Parathyroid adenoma (tissue), 2 donors: ENCODE data around the gene LYVE1.
A peak's percentile ranks its signal among the peaks of the same experiment; 100 is the strongest.

Source experiments
- H2AFZ ChIP-seq: fragments of 300-600 bp; sonication (generic); one replicate; pipeline ENCODE4 v1.7.0; 2017; ENCODE audit warnings: antibody characterized with exemption, mild to moderate bottlenecking
- H3K27ac ChIP-seq: fragments of 300-600 bp; sonication (generic); one replicate; pipeline ENCODE4 v1.7.0; 2017
- H3K27me3 ChIP-seq: fragments of 300-600 bp; sonication (generic); one replicate; pipeline ENCODE4 v1.7.0; 2017; ENCODE audit warnings: low read length; ENCODE audit not compliant: control insufficient read depth, insufficient read depth
- H3K36me3 ChIP-seq: fragments of 300-600 bp; sonication (generic); one replicate; pipeline ENCODE4 v1.7.0; 2017; ENCODE audit warnings: low read length; ENCODE audit not compliant: control insufficient read depth, insufficient read depth
- H3K4me1 ChIP-seq: fragments of 300-600 bp; sonication (generic); one replicate; pipeline ENCODE4 v1.7.0; 2017; ENCODE audit warnings: control low read depth
- H3K4me2 ChIP-seq: fragments of 300-600 bp; sonication (generic); one replicate; pipeline ENCODE4 v1.7.0; 2017; ENCODE audit warnings: low read length
- H3K4me3 ChIP-seq: fragments of 300-600 bp; sonication (generic); one replicate; pipeline ENCODE4 v1.7.0; 2017; ENCODE audit warnings: low read depth, low read length
- H3K79me2 ChIP-seq: fragments of 300-600 bp; sonication (generic); one replicate; pipeline ENCODE4 v1.7.0; 2017; ENCODE audit warnings: control low read depth
- H3K9ac ChIP-seq: fragments of 300-600 bp; sonication (generic); one replicate; pipeline ENCODE4 v1.7.0; 2017; ENCODE audit warnings: mild to moderate bottlenecking
- H3K9me3 ChIP-seq: fragments of 300-600 bp; sonication (generic); one replicate; pipeline ENCODE4 v1.7.0; 2017; ENCODE audit warnings: low read length; ENCODE audit not compliant: control insufficient read depth
- TF ChIP-seq, protein P1 (sequence below): fragments of 300-600 bp; sonication (generic); IDR thresholded peaks from one replicate; pipeline ENCODE4 v1.7.0; 2017; ENCODE audit warnings: antibody characterized with exemption, mild to moderate bottlenecking
- donor health status: primary hyperparathyroidism.

Gene LYVE1

GRCh38 chr11:10541561-10541930 is 26.9 kb downstream of the LYVE1 start:
- Histone ChIP-seq H3K4me1 (no peaks in the 10 kb centered on the region), H3K27ac (peak overlapping the region; percentile 82), H3K4me3 (peak overlapping the region; percentile 69), H3K27me3 (no peaks in the 10 kb centered on the region), H2AFZ (peak overlapping the region; percentile 93), H3K9ac (no peak overlapping the region), H3K79me2 (no peaks in the 10 kb centered on the region), H3K36me3 (no peaks in the 10 kb centered on the region), H3K4me2 (peak overlapping the region; percentile 78), H3K9me3 (no peaks in the 10 kb centered on the region)
- TF ChIP-seq, protein P1, sequence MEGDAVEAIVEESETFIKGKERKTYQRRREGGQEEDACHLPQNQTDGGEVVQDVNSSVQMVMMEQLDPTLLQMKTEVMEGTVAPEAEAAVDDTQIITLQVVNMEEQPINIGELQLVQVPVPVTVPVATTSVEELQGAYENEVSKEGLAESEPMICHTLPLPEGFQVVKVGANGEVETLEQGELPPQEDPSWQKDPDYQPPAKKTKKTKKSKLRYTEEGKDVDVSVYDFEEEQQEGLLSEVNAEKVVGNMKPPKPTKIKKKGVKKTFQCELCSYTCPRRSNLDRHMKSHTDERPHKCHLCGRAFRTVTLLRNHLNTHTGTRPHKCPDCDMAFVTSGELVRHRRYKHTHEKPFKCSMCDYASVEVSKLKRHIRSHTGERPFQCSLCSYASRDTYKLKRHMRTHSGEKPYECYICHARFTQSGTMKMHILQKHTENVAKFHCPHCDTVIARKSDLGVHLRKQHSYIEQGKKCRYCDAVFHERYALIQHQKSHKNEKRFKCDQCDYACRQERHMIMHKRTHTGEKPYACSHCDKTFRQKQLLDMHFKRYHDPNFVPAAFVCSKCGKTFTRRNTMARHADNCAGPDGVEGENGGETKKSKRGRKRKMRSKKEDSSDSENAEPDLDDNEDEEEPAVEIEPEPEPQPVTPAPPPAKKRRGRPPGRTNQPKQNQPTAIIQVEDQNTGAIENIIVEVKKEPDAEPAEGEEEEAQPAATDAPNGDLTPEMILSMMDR: no peak

- H3K9me3 ChIP-seq: no peaks in the 10 kb centered on the region
- H3K4me2 ChIP-seq: peak within 1 kb of the TSS; percentile 78
- H3K27me3 ChIP-seq: no peaks in the 10 kb centered on the region
- TF ChIP-seq, protein P1: peak; percentile 79
- H2AFZ ChIP-seq: peak within 1 kb of the TSS; percentile 93
- no peaks in the 10 kb centered on the region for H3K4me1 ChIP-seq
- H3K79me2 ChIP-seq: no peaks in the 10 kb centered on the region
- H3K36me3 ChIP-seq: no peaks in the 10 kb centered on the region
- H3K27ac ChIP-seq: peak within 1 kb of the TSS; percentile 82
- H3K9ac ChIP-seq: peak within 1 kb of the TSS; percentile 72
- peak within 1 kb of the TSS; percentile 69 for H3K4me3 ChIP-seq
Measured at GRCh38 chr11:10540915-10541560, 27.4 kb downstream of the LYVE1 start, which contains the start of gene RNF141. Gene RNF141 (minus strand): TSS chr11:10541187. CDS start chr11:10534158, 7,029 bp downstream.

DNA sequence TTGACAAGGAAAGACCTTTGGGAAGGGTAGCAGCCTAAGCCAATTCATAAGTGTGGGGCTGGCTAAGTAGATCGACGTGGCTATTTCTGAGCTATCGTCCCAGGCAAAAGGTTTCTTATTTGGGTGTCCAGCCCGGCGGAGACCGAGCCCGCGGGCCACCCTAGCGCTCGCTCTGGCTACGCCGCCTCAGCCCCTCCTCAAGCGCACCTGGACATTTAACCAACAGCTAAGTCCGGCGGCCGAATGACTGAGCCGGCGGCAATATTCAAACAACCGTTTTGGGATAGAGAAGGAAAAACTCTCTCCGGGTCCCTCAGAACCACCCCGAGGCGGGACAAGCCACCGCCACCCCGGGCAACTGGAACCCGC is 27.9 kb downstream of the LYVE1 start:
- Histone ChIP-seq H3K79me2 (no peaks in the 10 kb centered on the region), H3K9me3 (no peaks in the 10 kb centered on the region), H3K27ac (peak overlapping the region; percentile 82), H3K4me3 (peak overlapping the region; percentile 69), H3K9ac (peak overlapping the region; percentile 72), H3K36me3 (no peaks in the 10 kb centered on the region), H2AFZ (peak overlapping the region; percentile 93), H3K4me2 (peak overlapping the region; percentile 78), H3K4me1 (no peaks in the 10 kb centered on the region), H3K27me3 (no peaks in the 10 kb centered on the region)
- TF ChIP-seq, protein P1: no peak

GRCh38 chr11:10539339-10539738 is 29.1 kb downstream of the LYVE1 start:
- H3K4me3 ChIP-seq: no peak overlapping the region
- no peak overlapping the region for H3K4me2 ChIP-seq
- no peak overlapping the region for H3K27ac ChIP-seq
- H3K27me3 ChIP-seq: no peaks in the 10 kb centered on the region
- H3K9ac ChIP-seq: no peak overlapping the region
- no peak overlapping the region for H2AFZ ChIP-seq
- H3K9me3 ChIP-seq: no peaks in the 10 kb centered on the region
- no peaks in the 10 kb centered on the region for H3K4me1 ChIP-seq
- no peaks in the 10 kb centered on the region for H3K36me3 ChIP-seq
- TF ChIP-seq, protein P1: no peak
- H3K79me2 ChIP-seq: no peaks in the 10 kb centered on the region

GRCh38 chr11:10538924-10539323 is 29.5 kb downstream of the LYVE1 start:
- no peaks in the 10 kb centered on the region for H3K36me3 ChIP-seq
- no peak overlapping the region for H3K4me3 ChIP-seq
- no peaks in the 10 kb centered on the region for H3K9me3 ChIP-seq
- H3K79me2 ChIP-seq: no peaks in the 10 kb centered on the region
- no peak overlapping the region for H3K9ac ChIP-seq
- H3K4me1 ChIP-seq: no peaks in the 10 kb centered on the region
- no peak overlapping the region for H3K27ac ChIP-seq
- no peak overlapping the region for H3K4me2 ChIP-seq
- H2AFZ ChIP-seq: no peak overlapping the region
- TF ChIP-seq, protein P1: no peak
- H3K27me3 ChIP-seq: no peaks in the 10 kb centered on the region
